Lung (tissue), 12 donors: ENCODE measurements around the gene COPZ2. TPM values are rescaled to one million over a fixed set of nuclear protein-coding genes. Genes with fewer than 3 reads are reported as not detected.
A peak's percentile ranks its signal among the peaks of the same experiment; 100 is the strongest.

Source experiments
- ATAC-seq: fragments of 200-7000 bp; cut with Tn5 transposase; one replicate; pipeline ENCODE4 v1.9.1; 2020; ENCODE audit warnings: moderate number of reproducible peaks; ENCODE audit not compliant: insufficient read depth, low FRiP score
- DNase-seq, 3 donors: peaks; one replicate each; pipeline ENCODE4 v3.0.0-alpha.2; 2013 to 2017
- H3K27ac ChIP-seq, 2 donors: one replicate each; pipeline ENCODE4 v1.5.1; 2013; ENCODE audit warnings: mild to moderate bottlenecking in 2 of 2, moderate library complexity in 2 of 2, control low read depth in 1 of 2, inconsistent platforms in 1 of 2, low read depth in 1 of 2, low read length in 1 of 2
- H3K27me3 ChIP-seq, 3 donors: one replicate each; pipeline ENCODE4 v1.5.1; 2013; ENCODE audit warnings: low read length in 2 of 3; ENCODE audit not compliant: control insufficient read depth in 3 of 3, insufficient read depth in 3 of 3
- H3K36me3 ChIP-seq, 4 donors: one replicate each; pipeline ENCODE4 v1.5.1; 2013; ENCODE audit warnings: low read length in 4 of 4, mild to moderate bottlenecking in 1 of 4, moderate library complexity in 1 of 4; ENCODE audit not compliant: control insufficient read depth in 4 of 4, insufficient read depth in 4 of 4
- H3K4me1 ChIP-seq, 5 donors: one replicate each; pipeline ENCODE4 v1.5.1; 2013; ENCODE audit warnings: low read length in 5 of 5, mild to moderate bottlenecking in 2 of 5, moderate library complexity in 1 of 5; ENCODE audit not compliant: control insufficient read depth in 5 of 5, insufficient read depth in 5 of 5
- H3K4me3 ChIP-seq: one replicate; pipeline ENCODE4 v1.5.1; 2013; ENCODE audit warnings: mild to moderate bottlenecking, control low read depth, moderate library complexity
- H3K9ac ChIP-seq, 2 donors: one replicate each; pipeline ENCODE4 v1.5.1; 2013; ENCODE audit warnings: low read length in 2 of 2, control low read depth in 1 of 2; ENCODE audit not compliant: insufficient read depth in 1 of 2
- H3K9me3 ChIP-seq, 4 donors: one replicate each; pipeline ENCODE4 v1.5.1; 2013; ENCODE audit warnings: low read length in 3 of 4, mild to moderate bottlenecking in 1 of 4, moderate library complexity in 1 of 4; ENCODE audit not compliant: control insufficient read depth in 4 of 4, insufficient read depth in 3 of 4
- CTCF ChIP-seq: IDR thresholded peaks from 2 replicates; pipeline ENCODE4 v1.5.1; 2012; ENCODE audit warnings: mild to moderate bottlenecking; ENCODE audit errors: control extremely low read depth, extremely low read depth
- WGBS, 2 donors: extraction: QIAGEN DNeasy Blood & Tissue Kit; methylation state at CpG; one replicate each; pipeline ENCODE4 v1.1.7; 2013; 5-methylcytosine and 5-hydroxymethylcytosine counted together
- polyA plus RNA-seq, 2 donors: library from polyadenylated mRNA; stranded (reverse); fragments of 200-250 nt; gene quantifications; one replicate each; pipeline ENCODE4 v1.2.1, GENCODE V29; 2013
- total RNA-seq, 2 donors: library from RNA; depleted of rRNA in 1 of 2; stranded (reverse); fragments of >200 nt in 1 of 2; gene quantifications; one replicate each; pipeline ENCODE4 v1.2.1, GENCODE V29; 2014 to 2021
- donor health status: control.
- donor health status: control.
- donor health status: Bipolar disorder and iron deficiency.
- donor health status: healthy.
- donor health status: DM: yes; HTN: yes; CAD: no.

COPZ2 gene
- total and polyA plus RNA-seq, 4 donors: 6.2 to 25.5 (median 11.6) TPM

- Histone ChIP-seq H3K27me3 (no peaks in the 10 kb centered on the region), H3K36me3 (peaks cover 23 to 76% (median 42%) of the 10 kb centered on the region in 4 donors), H3K27ac (peak overlapping the region in 1 of 2 donors; percentile 42), H3K4me3 (no peak overlapping the region), H3K9me3 (no peaks in the 10 kb centered on the region), H3K9ac (no peak overlapping the region), H3K4me1 (peaks cover 21 to 47% (median 27%) of the 10 kb centered on the region in 5 donors)
- no peak for ATAC-seq
- no peak for DNase-seq
- WGBS, 2 donors: 74 to 78% methylated on average over 5 of the region's 5 CpGs
- no peak for TF ChIP-seq CTCF
Observed at GRCh38 chr17:48055531-48056245, 18.1 kb upstream of the COPZ2 start.

- Histone ChIP-seq H3K27ac (peak overlapping the region; percentile 72 to 93), H3K4me3 (no peak overlapping the region), H3K36me3 (peaks cover 16 to 69% (median 38%) of the 10 kb centered on the region in 4 donors), H3K9ac (no peak overlapping the region), H3K9me3 (no peaks in the 10 kb centered on the region), H3K4me1 (peaks cover 26 to 53% (median 28%) of the 10 kb centered on the region in 5 donors), H3K27me3 (no peaks in the 10 kb centered on the region)
- peak; percentile 38 for ATAC-seq
- WGBS, 2 donors: 63 to 77% methylated on average over 31 to 34 of the region's 34 CpGs
- DNase-seq: peak; percentile 80 to 92 (median 80)
- no peak for TF ChIP-seq CTCF
Observed at GRCh38 chr17:48054238-48055185, 16.9 kb upstream of the COPZ2 start.

- no peak overlapping the region for H3K9ac ChIP-seq
- no peak for TF ChIP-seq CTCF
- no peaks in the 10 kb centered on the region for H3K27me3 ChIP-seq
- DNase-seq (no peak), ATAC-seq (no peak)
- H3K36me3 ChIP-seq: peaks cover 13 to 62% (median 33%) of the 10 kb centered on the region in 4 donors
- H3K27ac ChIP-seq: peak overlapping the region; percentile 72 to 93
- no peaks in the 10 kb centered on the region for H3K9me3 ChIP-seq
- WGBS, 2 donors: 49 to 60% methylated on average over 6 of the region's 6 CpGs
- H3K4me3 ChIP-seq: no peak overlapping the region
- peaks cover 26 to 58% (median 28%) of the 10 kb centered on the region in 5 donors for H3K4me1 ChIP-seq
Observed at GRCh38 chr17:48053758-48054237, 16.2 kb upstream of the COPZ2 start.
